Stimulated activated CD4-positive, alpha-beta T cell treated with anti-CD3 and anti-CD28 coated beads, Interleukin-4, amount 100 ng/mL, for 48 hours (primary cell): ENCODE results near the gene OR6T1.

Experiments used
- DNase-seq, 2 donors: peaks; one replicate each; pipeline ENCODE4 v3.0.0-alpha.2; 2020; ENCODE audit warnings: low read depth in 2 of 2

The OR6T1 gene

GRCh38 chr11:123943738-123944137 is at the start of gene OR6T1:
OR6T1 (minus strand) TSS chr11:123943838; CDS start chr11:123943838, 0 bp downstream.
- no peak for DNase-seq

- DNase-seq: no peak
Measured at GRCh38 chr11:123979311-123979710, 35.7 kb upstream of the OR6T1 start.

GRCh38 chr11:123977731-123978347 is 34.2 kb upstream of the OR6T1 start, which contains the start of gene OR10S1:
OR10S1 (minus strand) TSS chr11:123977781; CDS start chr11:123977664, 117 bp downstream.
- no peak for DNase-seq

GRCh38 chr11:123976770-123977560 is 33.3 kb upstream of the OR6T1 start:
- DNase-seq: no peak

GRCh38 chr11:123973816-123974215 is 30.2 kb upstream of the OR6T1 start:
- DNase-seq: no peak

- DNase-seq: no peak
Measured at GRCh38 chr11:123956752-123957151, 13.1 kb upstream of the OR6T1 start.

- no peak for DNase-seq
Measured at GRCh38 chr11:123945132-123945531, 1.5 kb upstream of the OR6T1 start.

GRCh38 chr11:123942413-123942812 is 1.2 kb downstream of the OR6T1 start:
- DNase-seq: no peak

GRCh38 chr11:123939317-123939716 is 4.3 kb downstream of the OR6T1 start, which contains the start of gene OR4D5:
OR4D5 (plus strand) TSS chr11:123939617; CDS start chr11:123939617, 0 bp downstream.
- no peak for DNase-seq

GRCh38 chr11:123924027-123924426 is 19.6 kb downstream of the OR6T1 start:
- DNase-seq: no peak

- DNase-seq: no peak
Measured at GRCh38 chr11:123920943-123921342, 22.7 kb downstream of the OR6T1 start.

- DNase-seq: no peak
Measured at GRCh38 chr11:123905826-123906225, 37.8 kb downstream of the OR6T1 start.

- DNase-seq: no peak
Measured at GRCh38 chr11:123904932-123905331, 38.7 kb downstream of the OR6T1 start.

GRCh38 chr11:123903932-123904331 is 39.7 kb downstream of the OR6T1 start:
- DNase-seq: no peak

- no peak for DNase-seq
Measured at GRCh38 chr11:123901867-123902266, 41.8 kb downstream of the OR6T1 start, which contains the start of gene OR8D4. OR8D4 (plus strand) TSS chr11:123902167; CDS start chr11:123906432, 4,265 bp downstream.

GRCh38 chr11:123899792-123900191 is 43.8 kb downstream of the OR6T1 start:
- no peak for DNase-seq
